ENCODE measurements around the gene NOTCH2.

Gene NOTCH2

DNA sequence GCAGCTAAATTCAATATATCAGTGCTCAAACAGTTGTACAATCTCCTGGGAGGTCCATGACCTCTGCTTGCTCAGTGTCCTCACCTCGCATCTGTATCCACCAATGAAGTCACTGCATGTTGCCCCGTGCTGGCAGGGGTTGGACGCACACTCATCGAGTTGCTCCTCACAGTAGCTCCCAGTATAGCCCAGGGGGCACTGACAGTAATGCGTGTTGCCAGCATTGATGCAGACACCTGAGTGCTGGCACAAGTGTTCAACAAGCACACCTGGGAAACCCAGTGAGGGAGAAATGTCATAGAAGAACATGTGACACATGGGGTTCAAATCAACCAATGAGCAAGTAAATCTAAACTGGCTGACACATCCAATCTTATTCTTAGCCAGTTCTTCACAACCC is 132.3 kb downstream of the NOTCH2 start:
- DNase-seq, result no peak

DNA sequence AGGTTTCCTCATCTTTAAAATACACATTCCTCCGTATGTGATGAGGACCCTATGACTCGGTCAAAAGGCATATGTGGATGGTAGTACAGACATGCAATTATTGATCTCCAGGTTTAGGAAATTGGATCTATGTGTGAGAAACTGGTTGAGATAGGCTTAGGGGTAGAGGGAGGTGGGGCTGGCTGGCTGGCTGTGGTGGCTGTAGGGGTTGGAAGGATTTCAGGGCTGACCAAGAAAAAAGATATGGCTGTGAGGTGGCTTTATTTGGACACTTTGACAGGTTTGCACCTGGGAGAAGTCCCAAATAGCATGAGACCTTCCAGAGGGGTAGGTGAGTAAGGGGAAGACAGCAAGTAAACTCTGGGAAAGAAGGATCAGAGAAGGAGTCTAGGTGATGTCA is 133.5 kb downstream of the NOTCH2 start:
- DNase-seq, result no peak

DNA sequence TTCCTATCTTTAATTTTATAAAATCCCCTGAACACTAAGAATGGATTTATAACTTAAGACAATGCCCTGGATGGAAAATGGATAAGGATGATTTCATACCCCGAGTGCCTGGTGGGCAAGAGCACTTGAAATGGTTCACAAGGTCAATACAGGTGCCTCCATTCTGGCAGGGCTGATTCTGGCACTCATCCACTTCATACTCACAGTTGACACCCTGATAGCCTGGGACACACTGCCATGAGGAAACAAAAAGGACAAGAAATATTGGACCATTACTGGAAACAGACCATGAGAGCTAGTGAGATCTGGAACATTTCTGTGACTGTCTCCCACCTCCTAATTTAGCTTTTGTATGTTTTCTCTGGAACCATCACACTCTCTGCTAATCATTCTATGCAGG is 134.1 kb downstream of the NOTCH2 start:
- DNase-seq, result no peak

DNA sequence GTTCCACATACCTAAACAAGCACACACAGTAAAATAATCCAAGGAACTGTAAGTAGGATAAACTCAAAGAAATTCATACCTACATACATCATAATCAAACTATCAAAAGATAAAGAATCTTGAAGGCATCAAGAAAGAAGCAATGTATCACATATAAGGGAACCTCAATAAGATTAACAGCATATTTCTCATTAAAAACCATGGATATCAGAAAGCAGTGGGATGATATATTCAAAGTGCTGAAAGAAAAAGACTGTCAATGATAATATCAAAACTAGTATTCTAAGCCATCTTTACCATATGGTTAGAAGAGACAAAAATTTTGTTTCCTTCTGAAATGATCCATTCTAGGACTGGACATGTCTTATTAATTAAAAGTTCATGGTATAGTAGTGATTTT is 136.1 kb downstream of the NOTCH2 start:
- no peak for DNase-seq

DNA sequence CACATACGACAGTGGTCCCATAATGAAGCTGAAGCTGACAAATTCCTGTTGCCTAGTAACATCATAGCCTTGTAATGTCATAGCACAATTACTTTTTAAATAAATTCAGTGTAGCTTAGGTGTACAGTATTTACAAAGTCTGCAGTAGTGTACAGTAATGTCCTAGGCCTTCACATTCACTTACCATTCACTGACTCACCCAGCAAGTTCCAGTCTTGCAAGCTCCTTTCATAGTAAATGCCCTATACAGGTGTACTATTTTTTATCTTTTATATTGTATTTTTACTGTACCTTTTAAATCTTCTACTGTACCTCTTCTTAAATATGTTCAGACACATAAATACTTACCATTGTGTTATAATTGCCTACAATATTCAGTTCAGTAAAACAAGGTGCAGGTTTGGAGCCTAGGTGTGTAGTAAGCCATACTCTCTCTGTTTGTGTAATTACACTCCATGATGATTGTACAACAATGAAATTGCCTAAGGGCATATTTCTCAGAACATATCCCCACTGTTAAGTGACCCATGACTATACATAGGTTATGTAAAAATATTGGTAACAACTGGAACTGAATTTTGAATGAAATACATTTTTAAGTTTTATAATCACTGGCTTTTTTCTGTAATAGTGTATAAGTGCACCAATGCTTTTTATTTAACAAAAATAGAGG is 139.7 kb downstream of the NOTCH2 start:
- no peak for DNase-seq

DNA sequence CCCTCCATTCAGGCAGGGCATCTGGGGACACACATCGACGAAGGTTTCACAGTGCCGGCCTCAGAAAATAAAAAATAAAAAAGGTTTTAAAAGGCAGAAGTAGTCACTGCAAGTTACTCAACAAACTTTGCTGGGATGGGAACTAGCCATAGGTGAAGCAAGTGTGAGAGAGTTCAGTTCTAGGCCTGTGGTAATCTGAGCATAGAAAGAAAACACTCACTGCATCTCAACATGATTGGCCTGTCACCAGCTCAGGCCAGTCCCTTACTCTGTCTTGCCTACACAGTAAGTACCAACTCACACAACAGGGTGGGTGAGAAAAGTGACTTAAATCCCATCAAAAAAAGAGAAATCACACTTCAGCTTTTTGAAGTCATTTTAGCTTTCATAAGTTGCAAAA is 142.9 kb downstream of the NOTCH2 start:
- no peak for DNase-seq

DNA sequence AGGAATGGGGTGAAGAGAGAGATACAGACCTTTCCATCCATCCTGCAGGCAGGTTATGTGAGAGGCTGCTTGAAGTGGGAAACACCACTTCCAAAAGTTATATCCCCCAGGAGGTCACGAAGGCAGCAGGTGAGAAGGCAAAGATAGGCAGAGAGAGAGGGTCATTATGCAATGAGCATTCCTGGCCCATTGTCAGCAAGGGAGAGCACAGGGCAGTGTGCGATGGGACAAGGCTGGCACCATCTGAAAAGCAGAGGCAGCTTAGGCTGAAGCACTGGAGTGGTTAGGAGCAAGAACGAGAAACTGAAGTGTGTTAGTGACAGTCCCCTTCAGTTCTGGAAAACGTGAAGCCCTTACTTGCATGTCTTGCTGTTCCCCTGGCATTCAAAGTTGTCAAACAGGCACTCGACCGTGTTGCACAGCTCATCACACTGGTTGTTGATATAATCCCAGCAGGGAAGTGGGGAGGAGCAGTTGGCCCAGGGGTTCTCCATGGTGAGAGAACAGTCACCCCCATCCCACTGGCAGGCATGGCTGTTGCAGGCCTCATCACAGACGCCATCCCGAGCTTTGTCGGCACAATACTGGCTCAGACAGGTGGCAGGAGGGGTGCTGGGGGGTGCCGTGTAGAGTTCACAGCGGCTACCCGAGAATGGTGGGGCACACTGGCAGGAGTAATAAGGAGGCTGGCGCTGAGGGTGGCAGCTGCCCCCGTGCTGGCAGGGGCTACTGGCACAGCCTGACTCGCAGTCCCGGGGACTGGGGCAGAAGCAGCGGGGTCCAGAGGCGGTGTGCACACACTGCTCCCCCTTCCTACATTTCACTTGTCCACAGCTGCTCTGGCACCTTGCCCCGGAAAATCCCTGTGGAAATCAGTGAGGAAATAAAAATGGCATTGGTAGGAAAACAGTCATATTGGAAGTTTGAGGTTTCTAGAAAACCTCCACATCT is 144.2 kb downstream of the NOTCH2 start:
- no peak for DNase-seq

DNA sequence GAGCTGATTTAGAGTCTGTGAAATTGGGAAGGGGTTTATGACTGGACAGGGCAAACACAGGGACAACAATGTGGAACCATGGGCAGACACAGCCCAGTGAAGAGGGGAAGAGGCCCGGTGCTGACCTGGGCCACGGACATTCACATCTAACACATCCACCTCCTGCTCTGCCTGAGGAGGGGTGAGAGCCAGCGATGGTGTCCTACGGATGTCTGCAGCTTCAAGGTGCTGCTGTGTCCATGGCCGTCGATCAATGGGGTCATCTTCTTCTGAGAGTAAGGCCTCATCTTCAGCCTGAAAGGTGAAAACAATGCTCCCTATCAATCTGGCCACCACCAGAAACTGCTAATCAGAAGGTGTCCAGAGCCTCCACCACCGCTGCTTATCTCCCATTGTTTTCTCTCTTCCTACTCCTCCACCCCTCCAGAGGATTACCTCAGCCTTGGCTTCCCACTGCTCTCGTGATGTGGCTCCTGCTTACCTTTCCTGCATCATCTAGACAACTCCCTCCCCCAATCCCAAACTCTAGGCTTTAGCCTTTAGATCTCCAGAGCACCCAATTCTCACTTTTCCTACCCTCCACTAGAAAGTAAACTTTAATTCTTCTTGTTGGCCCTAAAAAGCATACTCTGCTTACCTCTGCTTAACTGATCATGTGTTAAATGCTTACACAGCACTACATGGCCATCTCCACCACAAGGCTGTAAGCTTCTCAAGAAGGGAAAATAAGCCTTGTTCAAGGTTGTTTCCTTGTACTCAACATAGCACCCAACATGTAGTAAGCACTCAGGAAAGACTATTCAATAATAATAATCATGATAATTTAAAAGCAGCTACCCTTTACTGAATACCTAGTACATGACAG is 149.1 kb downstream of the NOTCH2 start:
- no peak for DNase-seq

DNA sequence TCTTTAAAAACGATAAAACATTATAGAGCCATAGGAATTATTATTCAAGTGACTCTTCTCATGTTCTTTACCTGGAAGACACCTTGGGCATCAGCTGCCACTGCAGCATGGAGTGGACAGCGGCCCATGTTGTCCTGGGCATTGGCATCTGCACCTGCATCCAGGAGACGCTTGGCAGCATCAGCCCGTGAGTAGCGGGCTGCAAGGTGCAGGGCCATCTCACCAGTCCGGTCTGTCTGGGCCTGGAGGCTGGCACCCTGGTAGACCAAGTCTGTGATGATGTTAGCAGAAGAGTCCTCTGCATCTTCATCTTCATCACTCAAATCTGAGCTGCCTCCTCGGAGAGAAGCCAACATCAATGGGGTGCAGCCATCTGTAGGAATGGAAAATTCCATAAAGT is 150.2 kb downstream of the NOTCH2 start:
- DNase-seq, result no peak

DNA sequence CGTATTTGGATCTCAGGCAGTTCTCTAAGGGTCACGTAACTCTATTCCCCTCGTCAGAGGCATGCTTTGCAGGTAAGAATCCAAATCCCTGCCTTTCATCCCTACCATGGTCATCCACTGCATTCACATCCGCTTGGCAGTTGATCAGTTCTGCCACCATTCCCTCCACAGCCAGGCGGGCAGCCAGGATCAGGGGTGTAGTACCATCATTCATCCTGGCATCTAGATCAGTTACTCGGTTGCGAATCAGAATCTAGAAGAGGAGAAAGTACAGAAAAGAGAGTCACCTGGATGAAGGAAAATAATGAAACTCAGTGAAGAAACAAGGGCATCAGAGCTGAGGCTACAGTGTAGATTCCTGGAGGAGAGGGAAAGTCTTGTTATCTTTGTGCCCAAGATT is 151.2 kb downstream of the NOTCH2 start:
- DNase-seq, result no peak

DNA sequence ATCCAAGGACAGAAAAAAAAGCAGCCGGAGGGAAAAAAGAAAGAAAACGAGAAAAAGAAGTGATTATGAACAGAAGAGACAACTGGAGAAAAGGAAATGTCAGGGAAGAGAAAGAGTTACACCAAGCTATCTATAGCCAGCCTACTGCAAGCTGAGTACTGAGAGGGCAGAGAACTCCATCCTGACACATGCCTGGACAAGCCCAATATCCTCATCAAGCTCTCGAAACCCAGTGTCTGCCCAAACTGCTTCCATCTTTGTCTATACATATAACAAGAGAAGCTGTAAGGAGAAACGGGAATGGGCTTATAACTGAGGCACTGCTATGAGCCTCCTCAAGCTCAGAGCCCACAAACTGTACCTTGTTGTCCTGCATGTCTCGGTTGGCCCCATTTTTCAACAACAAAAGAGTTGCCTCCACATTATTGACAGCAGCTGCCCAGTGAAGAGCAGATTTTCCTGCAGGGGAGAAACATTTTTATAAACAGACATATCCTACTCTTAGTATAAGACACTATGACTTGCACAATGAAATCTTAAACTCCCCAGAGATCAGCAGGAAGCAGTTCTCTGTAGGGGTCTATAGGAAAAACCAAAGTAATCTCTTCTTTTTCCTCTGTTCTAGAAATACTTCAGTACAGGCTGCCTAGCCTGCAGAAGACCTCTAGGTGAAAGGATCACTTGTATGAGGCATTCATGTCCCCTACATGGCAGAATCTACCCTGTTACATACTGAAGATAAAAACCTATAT is 152.0 kb downstream of the NOTCH2 start:
- DNase-seq, result no peak

DNA sequence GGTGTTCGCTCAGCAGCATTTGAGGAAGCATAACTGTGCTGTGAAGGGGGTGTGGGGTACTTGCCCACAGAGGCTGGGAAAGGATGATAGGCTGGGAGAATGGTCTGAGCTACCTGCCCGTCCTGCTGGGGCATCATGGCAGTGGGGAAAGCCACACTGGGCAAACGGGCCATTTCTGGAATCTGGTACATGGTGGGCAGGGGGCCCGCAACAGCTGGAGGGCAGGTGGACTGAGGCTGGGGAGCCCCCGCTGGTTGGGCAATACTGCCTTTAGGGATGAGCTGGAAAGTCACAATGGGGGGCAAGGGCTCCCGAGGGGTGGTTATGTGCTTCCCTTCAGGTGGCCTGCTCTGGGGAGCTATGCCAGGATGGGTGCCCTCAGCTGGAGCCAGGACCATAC is 153.9 kb downstream of the NOTCH2 start:
- DNase-seq, result no peak

DNA sequence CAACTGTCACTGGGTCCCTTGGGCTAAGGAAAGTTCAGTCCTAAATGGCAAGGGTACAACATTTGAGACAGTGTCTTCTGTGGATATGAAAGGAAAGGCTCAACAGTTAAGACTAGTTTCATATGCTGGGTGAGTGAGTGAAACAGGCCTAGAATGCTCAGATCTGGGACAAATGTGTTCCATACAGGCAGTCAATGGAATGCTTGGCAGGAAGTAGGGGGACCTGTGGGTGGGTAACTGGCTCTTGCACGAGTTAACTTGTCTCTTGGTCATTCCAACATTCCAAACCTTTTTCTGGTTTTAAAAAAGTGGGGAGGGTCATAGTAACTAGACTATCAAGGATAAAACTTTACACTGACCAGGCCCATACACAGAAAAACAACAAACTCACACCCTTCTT is 155.4 kb downstream of the NOTCH2 start:
- DNase-seq, result no peak

DNA sequence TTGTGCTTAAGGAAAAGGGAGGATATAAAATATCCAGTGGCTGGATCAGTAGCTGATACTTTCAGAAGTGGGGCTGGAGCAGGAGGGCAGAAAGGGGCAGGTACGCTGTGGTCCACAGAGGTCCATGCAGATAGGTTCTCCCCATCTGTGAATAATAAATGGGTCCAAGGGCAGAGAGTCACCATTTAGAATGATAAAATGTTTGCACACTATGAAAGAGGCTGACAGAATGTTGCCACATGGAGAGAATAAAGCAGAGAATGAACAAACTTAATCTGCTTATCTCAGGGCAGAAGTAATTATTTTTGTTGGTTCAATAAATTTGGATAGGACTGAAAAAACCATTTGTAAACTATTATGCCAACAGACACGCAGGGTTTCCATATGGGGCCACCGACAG is 156.5 kb downstream of the NOTCH2 start:
- no peak for DNase-seq

DNA sequence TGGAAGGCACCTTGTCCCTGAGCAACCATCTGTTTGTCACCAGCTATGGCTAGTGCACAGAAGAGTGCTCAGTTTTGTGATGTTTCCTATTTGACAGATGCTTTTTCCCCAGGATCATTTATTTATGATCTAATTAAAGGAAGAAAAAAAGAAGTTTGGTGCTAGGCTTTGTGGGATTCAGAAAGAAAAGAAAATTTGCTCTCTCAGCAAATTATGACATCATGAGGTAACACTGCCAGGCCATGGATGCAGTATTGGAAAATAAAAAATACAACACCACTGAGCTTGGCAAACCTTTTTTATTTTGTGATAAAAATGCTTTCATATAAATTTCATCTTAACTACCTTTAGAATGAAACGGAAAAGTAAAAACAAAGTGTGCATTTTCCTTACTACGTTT is 157.7 kb downstream of the NOTCH2 start:
- no peak for DNase-seq

DNA sequence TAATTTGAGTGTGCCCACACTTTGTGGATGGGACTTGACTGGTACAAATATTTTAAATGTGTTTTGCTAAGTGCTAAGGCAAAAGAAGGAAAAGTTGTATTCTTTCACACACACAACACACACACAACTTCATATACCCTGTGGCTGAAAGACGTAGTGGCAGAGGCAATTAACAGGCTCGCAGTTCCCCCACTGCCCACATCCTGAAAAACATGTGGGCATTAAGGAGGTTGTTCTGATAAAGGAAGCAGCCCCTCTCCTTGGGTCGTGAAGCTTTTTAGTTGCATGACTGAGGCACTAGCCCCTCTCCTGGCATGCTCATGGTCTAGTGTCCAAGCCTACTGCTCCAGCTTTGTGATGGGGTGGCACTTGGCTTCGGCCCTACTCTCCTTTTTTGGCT is 158.8 kb downstream of the NOTCH2 start:
- DNase-seq, result no peak

DNA sequence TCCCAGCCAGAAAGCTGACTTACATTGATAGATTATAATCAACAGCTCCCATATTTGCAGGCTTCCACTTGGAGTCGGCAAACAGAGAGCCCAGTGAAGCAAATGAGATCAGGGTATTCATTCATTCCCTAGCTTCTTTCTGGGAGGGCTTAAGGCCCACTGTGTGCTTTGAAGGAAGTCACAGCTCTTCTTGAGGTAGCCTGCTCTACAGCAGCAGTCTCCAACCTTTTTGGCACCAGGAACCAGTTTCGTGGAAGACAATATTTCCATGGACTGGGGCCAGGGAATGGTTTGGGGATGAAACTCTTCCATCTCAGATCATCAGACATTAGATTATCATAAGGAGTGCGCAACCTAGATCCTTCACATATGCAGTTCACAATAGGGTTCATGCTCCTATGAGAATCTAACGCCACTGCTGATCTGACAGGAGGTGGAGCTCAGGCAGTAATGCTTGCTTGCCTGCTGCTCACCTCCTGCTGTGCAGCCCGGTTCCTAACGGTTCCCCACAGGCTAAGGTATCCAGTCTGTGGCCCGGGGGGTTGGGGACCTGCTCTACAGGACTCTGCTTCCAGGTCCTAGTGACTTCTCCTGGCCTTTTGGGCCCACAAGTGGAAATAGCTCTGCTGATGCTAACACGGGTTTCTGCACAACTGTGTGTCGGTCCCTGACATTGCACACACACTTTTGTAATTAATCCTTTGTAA is 159.4 kb downstream of the NOTCH2 start:
- no peak for DNase-seq

DNA sequence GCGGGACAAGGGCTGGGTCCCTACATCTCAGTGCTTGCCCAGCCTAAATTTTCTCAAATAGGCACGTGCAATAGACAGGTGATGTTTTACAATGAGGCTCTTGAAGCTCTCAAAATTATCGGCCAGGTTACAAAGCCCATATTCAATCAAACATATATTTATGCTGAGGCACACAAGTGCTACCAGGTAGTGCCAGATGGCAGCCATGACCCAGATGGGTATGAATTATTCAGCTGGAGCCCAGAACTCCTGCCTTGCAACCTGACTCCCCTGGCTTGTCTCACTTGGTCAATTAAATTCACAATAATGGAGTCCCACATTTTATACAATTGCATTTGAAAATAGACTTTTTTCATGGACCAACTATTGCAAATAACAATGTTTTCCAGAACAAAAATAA is 160.8 kb downstream of the NOTCH2 start:
- DNase-seq, result no peak

DNA sequence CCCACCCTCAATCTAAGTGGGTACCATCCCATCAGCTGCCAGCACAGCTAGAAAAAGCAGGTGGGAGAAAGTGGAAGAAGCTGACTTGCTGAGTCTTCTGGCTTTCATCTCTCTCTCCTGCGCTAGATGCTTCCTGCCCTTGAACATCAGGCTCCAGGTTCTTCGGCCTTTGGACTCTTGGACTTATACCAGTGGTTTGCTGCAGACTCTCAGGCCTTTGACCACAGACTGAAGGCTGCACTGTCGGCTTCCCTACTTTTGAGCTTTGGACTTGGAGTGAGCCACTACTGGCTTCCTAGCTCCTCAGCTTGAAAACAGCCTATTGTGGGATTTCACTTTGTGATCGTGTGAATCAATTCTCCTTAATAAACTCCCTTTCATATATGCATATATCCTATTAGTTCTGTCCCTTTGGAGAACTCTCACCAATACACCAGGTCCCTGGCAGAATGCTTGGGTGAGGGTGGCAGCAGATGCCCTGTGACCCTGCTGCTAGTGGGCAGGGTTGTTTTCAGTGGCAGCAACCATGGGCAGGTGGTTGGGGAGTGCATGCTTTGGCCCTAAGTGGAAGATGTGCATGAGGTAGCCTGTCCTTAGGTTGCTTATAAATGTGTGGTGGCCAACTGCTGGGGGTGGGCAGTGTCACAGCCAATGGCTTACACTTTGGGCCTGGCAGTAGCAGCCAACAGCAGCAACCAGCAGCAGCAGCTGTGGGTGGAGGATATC is 162.4 kb downstream of the NOTCH2 start:
- DNase-seq, result no peak

DNA sequence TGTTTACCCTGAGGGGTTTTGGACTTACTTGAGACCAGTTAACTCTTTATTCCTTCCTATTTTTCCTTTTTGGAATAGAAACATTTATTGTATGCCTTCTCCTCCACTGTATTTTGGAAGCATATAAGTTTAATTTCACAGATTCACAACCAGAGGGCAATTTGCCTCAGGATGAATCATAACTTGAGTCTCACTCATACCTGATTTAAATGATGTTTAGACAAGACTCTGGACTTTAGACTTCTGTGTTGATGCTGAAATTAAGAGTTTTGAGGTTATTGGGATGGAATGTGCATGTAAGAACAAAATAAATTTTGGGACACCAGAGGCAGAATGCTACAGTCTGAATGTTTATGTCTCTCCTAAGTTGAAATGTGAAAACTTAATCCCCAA is 166.0 kb downstream of the NOTCH2 start:
- no peak for DNase-seq

DNA sequence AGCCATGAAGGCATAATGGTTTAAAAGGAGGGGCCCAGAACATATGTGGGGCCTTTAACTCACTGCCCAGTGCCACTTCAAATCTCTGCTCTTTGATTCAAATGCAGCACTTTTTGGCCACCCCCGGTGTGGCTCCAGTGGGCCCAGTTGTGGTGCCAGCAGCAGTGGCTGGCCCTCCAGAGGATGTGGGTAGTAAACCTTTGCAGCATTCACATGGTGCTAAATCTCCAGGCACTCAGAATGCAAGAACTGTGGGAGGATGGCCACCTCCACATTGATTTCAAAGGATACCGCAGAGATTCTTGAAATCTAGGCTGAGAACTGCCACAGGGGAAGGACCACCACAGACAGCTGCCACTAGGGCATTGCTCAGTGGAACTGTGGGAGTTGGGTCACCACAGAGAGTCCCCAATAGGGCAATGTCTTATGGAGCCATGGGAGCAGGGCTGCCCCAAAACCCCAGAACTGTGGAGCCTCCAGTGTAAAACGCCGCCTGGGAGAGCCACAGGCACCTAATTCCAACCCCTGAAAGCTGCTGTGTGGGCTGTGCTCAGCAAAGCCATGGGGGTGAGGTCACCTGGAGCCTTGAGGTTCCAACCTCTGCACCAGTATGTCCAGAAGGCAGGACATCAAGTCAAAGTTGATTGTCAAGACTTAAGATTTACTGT is 166.6 kb downstream of the NOTCH2 start:
- DNase-seq, result no peak
